HG03439 (cell line): ENCODE data around the gene LDLRAD4.

Experiments
- ATAC-seq: cut with Tn5 transposase; IDR thresholded peaks from one replicate; pipeline ENCODE4 v1.9.1; 2021; ENCODE audit warnings: mild to moderate bottlenecking, moderate library complexity; ENCODE audit not compliant: unreplicated experiment

LDLRAD4 gene

GRCh38 chr18:13201292-13201691 is 17.3 kb upstream of the LDLRAD4 start:
- no peak for ATAC-seq

DNA sequence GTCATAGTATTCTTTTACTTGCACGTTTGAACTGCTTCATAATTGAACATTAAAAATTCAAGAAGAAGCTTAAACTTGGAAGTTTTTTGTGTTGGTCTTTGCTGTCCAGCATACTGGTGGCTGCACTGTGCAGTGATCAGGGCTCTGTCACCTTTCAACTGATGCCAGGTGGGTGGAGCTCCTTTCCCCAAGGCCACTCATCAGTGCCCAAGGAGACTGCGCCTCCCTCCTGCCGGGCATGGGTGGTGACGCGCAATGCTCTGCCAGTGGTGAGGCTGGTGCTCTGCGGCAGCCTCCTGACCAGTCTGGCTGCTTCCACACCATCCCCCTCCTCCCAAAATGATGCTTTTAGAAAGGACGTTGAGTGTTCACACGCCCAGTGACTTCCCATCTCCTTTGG is 16.0 kb upstream of the LDLRAD4 start:
- ATAC-seq = no peak

- no peak for ATAC-seq
Observed at GRCh38 chr18:13206301-13206700, 12.3 kb upstream of the LDLRAD4 start.

GRCh38 chr18:13207294-13207693 is 11.3 kb upstream of the LDLRAD4 start:
- no peak for ATAC-seq

DNA sequence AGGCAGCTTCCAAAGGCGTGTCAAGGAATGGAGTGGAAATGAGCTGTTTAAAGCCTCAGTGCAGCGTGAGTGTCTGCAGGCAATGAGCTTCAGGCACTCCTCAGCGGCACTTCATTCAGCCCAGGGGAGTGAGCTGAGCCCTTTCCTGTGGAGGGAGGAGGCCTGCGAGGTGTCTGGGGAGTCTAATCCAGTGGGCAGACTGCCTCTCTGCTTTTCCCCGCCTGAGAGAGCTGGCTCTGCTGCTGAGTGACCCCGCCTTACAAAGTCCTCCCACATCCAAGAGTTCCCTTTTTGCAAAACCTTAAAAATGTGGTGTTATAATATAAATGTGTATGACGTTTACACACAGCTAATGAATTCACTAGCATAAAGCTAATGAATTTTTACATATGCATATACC is 7.0 kb upstream of the LDLRAD4 start:
- ATAC-seq = no peak

GRCh38 chr18:13213036-13213795 is 5.3 kb upstream of the LDLRAD4 start:
- ATAC-seq = no peak

- ATAC-seq = no peak
Observed at GRCh38 chr18:13214609-13215008, 4.0 kb upstream of the LDLRAD4 start.

DNA sequence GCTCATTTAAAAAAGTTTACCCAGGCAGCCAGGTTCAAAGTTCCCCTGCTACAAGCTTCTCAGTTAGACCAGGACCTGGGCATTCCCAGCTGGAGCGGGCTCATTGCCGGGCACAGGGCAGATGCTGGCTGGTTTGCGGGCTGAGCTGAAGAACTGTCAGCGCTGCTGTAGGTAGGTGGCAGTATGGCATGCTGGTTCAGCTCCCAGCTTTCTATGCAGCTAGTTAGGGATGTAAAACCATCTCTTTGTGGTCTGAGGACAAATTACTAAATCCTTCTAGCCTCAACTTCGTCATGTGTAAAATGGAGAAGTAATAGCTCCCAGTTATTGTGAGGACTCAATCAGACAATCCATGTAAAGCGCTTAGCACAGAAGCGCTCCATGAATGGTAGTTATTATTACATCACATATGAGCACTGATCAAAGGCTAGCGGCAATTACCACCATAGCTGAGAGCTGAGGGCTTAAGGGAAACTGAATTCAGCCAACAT is 2.4 kb upstream of the LDLRAD4 start:
- ATAC-seq = no peak

- ATAC-seq = no peak
Observed at GRCh38 chr18:13216711-13217465, 1.7 kb upstream of the LDLRAD4 start.

GRCh38 chr18:13217466-13217961 is 1.0 kb upstream of the LDLRAD4 start:
- ATAC-seq = no peak

GRCh38 chr18:13217971-13218367 is 591 bp upstream of the LDLRAD4 start:
- no peak for ATAC-seq

DNA sequence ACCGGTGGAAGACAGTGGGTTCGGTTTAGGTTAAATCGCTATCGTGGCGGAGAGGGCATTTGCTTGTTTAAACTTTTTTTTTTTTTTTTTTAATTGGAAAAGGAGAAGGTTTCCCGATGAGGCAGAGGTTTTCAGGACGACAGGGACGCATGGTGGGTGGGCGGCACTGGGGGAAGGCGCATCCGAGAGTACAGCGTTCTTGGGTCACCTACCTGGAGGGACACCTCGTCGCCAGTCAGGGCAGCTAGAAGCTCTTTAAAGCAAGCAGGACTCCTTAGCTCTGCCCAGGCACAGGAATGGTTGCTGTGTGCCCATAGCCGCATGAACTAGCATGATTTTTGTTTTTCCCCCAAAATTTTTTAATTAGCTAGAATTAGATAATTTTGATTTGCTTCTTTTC is 437 bp downstream of the LDLRAD4 start:
- no peak for ATAC-seq

- ATAC-seq = no peak
Observed at GRCh38 chr18:13219593-13220159, 1.1 kb downstream of the LDLRAD4 start.

DNA sequence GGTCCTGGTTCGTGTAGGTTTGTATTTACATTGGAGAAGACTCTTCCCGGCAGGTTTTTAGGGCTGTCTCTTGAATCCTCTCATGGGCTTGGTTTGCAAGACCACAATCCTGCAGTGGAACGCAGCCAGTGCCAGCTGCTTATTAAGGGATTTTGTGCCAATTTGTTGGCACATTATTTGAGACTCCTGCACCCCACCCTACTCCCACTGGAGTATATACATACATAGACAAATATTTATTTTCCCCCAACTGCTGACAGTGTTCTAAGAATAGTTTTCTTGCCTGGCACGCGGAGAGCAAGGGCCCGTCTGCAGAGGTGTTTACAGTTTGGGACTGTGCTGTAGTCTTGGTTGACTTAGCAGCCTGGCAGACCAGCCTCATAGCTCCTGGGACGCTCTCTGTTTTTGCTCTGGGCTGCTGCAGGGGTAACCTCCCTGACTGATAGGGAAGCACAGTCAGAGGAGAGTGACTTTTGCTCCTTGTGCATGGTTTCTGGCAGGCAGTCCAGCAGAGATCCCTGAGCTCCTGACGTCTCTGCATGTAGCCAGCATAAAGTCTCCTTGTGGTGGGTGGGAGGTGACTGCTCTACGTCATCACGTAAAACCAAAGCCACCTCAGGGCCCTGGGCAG is 1.9 kb downstream of the LDLRAD4 start:
- ATAC-seq = no peak

DNA sequence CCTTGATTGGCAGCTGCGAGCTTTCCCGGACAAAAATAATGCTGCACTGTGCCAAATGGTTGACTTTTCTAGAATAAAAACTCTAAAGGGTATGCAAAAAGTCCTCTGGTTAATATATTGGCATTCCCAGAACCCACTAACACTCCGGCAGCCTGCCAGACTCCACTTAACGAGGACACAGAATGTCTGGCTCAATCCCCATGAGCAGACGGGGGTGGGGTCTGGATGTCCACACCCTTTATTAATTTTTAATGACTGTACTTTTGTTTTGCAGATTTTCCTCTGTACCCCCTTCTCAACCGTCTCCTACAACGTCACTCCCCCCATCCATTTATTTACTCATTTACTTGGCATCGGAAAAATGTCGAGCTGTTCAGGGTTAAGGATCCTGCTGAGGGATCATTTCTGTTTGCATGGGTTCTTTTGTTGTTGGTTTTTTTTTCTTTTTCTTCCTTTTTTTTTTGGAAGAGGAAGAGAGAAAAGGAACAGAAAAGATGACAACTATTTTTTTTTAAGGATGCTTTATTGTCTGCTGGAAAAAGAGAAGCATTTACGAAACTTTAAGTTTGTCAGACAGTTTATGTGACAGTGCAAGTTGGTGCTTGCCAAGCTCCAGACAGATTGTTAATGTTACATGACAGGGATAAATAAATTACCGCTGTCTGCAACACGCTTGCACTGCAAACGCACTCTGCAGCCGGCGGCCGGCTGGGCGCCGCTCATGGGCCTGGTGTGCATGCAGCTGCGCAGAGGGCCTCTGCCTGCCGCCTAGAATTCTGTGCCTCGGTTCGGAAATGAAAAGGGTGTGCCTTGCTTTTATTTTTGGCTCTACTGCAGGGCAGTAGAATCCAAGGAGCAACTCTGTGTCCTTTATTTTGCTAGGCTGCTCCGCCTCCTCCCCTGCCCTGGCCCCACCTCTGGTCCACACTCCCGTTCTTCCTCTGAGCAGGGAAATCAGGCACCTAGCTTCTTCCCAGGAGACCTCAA is 3.6 kb downstream of the LDLRAD4 start:
- ATAC-seq = no peak

DNA sequence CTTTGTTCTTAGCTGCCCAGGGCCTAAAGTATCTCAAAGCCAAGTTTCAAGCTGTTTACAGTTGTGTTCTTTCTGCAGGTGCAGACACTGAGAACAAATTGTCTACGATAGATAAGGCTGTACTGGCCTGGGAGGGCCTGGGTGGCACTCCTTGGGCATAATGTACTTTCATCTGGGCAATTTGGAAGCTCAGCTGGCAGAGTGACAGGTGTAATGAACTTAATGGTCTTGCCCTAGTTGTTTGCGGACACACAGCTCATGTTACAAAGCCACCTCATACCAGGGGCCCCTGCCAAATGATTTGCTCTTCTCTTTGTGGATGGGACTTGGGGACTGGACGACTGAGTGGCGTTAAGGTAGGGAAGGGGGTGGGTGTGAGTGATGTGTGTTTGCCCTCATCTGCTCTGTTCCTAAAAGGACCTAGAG is 4.3 kb downstream of the LDLRAD4 start:
- no peak for ATAC-seq

DNA sequence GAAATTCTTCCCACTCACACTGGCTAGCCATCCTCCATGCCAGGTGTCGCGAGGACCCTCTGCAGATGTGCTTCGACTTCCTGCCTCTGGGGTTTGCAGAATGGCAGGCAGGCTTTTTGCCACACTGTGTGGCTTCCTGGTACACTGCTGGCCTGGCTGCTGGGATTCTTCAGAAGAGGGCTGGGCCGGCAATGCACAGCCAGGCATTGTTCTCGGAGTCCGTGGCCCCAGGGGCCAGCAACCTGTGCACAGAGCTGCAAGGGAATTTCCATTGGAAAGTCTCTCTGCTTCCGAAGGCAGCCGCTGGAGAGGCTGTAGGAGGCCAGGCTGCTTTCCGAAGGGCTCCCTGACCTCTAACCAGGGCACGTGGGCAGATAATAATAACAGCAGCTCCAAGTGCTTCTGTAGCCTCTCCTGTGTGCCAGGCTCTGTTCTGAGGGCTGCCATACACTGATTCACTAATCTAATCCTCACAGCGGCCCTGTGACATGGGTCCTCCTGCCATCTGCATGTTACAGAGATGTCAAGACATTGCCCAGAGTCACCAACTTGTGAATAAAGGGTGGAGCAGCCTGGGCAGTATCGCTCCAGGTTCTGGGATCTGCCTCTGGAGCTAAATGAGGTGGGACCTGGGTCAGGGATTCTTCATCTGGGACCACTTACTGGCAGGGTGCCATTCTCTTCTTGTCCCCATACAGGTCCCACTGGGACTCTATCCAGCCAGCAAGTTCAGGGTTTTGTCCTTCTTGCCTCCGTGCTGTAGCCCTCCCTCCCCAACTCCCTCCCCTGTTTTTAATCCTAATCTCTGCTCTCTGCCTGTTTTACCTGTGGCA is 5.0 kb downstream of the LDLRAD4 start:
- no peak for ATAC-seq

DNA sequence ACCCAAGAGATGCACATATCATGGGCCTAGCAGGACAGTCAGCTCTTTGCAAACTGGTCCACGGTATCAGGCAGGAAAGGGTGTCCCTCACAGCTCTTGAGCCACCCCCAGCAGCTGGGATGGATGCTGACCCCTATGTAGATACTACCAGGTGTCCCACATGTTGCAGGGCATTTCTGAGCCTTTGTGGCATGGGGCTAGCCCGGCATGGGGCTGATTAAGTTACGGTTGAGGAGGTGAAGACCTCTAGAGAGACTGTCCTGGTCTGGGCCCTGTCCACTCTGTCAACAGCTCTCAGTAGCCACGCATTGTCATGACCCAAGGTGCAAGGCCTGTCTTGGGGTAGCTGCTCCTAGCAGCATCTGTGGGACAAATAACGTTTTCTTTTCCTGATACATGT is 6.7 kb downstream of the LDLRAD4 start:
- ATAC-seq = no peak

- ATAC-seq = no peak
Observed at GRCh38 chr18:13226533-13227144, 8.1 kb downstream of the LDLRAD4 start.
